GM19438 (cell line): ENCODE measurements around the gene KMT5C.

ENCODE experiments used
- ATAC-seq: cut with Tn5 transposase; IDR thresholded peaks from one replicate; pipeline ENCODE4 v1.9.1; 2021; ENCODE audit warnings: low read depth; ENCODE audit not compliant: unreplicated experiment

The KMT5C gene

DNA sequence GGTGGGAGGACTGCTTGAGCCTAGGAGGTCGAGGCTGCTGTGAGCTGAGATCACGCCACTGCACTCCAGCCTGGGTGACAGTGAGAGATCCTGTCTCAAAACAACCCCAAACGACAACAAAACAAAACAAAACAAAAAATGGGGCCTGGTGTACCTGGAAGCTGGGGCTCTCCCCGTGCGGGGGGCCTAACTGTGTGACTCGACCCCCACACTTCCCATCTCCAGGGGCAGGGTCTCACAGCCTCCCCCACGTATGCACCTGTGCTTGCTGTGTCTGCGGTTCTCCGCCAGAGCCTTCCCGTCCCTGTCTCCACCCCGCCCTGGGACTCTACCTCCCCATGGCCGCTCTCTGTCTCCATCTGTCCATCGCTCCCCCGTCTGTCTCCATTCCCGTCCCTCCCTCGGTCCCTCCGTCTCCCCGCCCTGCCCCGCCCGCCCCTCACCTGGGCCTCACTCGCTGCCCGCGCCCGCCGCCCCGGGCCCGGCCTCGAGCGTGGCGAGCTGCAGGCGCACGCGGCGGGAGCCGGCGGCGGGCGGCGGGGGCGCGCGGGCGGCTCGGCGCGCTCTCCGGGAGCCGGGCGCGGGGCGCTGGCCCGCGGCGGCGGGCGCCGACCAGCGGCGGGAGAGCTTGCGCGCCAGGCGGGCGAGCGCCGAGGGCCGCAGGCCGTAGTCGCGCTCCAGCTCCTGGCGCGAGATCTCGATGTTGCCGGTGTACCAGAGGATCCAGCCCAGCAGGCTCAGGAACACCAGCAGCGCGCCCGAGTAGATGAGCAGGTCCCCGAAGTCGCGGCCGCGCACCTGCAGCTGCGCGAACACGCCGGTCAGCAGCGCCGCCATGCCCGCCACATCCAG, 43.8 kb downstream of the KMT5C start:
- ATAC-seq, result no peak

DNA sequence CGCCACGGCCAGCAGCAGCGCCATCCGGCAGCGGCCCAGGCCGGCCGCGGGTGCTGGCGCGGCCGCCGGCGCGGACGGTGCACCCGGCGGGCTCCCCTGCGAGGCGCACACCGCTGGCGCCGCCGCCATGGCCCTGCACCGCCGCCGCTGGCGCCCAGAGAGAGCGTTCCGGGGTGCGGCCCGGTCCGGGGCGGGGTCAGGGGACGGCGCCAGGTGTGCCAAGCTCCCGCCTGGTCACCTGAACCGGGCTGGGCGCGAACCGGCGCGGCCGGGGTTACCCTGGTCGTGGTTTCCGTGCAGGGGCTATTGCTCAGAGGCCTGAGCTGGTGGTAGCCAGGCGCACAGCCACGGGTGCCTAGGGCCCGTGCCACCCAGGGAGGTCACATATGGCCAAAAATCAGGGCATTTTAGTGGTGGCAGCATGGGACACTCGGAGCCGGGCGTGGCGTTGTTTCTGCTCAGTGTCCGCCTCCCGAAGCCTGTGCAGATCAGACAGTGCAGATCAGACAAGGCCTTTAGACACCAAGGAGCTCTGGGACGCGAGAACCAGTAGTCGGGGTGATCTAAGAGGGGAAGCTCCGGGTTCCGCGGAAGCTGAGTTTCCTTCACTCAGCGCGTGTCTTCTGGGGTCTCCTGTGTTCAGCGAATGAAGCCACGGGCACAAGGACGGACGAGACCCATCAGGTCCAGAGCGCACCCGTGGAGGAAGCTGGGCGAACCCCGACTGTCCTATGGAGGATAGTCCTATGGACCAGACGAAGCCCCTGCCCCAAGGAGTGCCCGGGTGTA, 44.6 kb downstream of the KMT5C start, which contains the start of gene TMEM238:
TSS of gene TMEM238 (minus strand) at position 162 of the 789 bp plus-strand sequence. CDS start at position 129, 33 bp downstream.
- ATAC-seq, result no peak

DNA sequence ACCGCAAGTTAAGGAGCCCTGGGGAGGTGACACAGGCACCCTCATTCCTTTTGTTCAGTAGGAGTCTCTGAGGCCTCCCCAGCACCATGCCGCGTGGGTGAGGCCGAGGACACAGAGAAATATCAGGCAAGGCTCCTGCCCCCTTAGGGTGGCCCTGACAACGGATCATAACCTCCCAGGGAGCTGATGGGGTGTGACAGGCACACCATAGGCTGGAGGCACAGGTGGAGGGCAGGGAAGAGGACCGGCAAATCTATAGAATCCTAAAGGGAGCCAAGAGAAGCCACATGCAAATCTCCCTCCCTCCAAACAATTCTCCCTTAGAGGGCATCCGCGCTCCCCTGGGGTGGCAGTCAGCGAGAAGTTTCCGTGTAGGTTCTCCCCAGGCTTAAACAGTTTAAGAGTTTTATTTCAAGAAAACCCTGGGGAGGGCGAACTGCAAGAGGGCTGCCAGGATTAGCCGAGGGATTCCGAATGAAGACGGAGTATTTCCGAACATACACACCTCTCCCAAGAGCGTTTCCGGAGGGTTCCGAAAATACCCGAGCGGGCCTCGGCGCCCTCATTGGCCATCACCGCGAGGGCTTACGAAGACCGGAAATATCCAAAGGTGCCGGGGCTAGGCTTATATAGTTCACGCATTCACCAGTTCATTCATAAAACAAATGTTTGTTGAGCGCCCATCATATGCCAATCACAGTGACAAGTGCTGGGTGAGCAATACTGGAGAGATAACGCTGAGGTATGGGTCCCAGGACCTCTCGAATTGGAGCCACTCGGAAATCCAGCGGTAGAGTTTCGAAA, 45.4 kb downstream of the KMT5C start:
- ATAC-seq, result peak; percentile 54

DNA sequence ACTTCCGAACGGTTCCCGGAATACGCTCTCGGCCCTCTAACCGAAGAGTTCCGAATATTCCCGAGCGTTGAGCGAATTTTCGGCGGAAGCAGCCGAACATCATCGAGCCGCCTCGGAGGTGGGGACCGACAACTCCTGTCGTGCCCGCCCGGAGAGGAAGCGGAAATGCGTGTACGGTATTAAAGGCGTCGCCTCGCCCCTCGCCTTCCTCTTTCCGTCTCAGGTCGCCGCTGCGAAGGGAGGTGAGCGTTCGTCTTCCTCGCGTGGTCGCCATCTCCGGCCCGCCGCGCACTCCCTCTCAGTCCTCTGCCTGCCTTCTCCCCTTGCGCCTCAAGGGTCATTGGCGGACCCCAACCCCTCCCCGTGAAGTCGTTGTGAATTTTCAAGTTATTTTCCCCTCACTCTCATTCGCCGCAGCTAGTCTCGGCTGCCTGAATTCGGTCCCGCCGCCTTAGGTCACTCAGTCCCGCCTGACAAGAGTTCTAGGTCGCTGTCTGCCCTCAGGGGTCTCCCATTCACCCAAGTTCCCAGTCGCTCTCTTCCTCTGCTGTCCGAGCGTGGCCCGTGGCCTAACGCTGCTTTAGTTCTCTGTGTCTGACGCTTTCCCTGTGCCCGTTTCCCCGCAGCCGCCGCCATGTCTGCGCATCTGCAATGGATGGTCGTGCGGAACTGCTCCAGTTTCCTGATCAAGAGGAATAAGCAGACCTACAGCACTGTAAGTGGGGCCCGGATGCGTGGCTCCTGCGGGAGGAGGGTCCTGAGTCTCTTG, 46.2 kb downstream of the KMT5C start, which contains the start of gene RPL28:
TSS of gene RPL28 (plus strand) at position 209 of the 769 bp plus-strand sequence. CDS start at position 635, 426 bp downstream.
- ATAC-seq, result peak; percentile 72

DNA sequence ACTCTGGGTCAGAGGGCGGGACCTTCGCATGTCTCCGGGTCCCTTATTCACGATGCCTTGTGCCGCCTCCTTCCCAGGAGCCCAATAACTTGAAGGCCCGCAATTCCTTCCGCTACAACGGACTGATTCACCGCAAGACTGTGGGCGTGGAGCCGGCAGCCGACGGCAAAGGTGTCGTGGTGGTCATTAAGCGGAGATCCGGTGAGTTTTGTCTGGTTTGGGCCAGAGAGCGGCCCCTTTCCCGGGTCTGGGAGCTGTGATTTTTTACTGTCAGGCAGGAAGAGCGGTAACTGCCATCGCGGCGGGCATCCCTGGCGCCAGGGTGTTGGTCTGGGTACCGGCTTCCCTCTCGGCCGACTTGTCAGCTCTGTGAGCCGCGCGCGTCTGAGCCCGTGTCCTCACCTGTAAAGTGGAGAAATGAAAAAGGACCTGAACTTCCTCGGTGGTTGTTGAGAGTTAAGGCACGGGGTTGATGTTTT, 46.9 kb downstream of the KMT5C start:
- no peak for ATAC-seq

DNA sequence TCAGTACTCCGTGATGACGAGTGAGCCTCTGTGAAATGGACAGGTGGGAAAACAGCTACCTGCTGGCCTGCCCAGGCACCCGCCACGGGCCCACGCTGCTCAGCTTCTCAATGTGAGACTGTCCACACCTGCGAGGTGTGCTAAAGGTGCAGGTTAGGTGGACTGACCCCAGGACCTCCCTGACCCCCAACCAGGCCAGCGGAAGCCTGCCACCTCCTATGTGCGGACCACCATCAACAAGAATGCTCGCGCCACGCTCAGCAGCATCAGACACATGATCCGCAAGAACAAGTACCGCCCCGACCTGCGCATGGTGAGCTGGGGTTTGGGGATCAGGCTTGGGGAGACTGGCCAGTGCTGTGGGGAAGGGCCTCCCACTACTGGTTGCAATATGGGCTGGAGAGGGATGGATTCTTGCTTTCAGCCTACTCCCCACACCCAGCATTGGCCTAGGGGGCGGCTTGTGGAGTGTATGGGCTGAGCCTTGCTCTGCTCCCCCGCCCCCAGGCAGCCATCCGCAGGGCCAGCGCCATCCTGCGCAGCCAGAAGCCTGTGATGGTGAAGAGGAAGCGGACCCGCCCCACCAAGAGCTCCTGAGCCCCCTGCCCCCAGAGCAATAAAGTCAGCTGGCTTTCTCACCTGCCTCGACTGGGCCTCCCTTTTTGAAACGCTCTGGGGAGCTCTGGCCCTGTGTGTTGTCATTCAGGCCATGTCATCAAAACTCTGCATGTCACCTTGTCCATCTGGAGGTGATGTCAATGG, 48.2 kb downstream of the KMT5C start:
- no peak for ATAC-seq

DNA sequence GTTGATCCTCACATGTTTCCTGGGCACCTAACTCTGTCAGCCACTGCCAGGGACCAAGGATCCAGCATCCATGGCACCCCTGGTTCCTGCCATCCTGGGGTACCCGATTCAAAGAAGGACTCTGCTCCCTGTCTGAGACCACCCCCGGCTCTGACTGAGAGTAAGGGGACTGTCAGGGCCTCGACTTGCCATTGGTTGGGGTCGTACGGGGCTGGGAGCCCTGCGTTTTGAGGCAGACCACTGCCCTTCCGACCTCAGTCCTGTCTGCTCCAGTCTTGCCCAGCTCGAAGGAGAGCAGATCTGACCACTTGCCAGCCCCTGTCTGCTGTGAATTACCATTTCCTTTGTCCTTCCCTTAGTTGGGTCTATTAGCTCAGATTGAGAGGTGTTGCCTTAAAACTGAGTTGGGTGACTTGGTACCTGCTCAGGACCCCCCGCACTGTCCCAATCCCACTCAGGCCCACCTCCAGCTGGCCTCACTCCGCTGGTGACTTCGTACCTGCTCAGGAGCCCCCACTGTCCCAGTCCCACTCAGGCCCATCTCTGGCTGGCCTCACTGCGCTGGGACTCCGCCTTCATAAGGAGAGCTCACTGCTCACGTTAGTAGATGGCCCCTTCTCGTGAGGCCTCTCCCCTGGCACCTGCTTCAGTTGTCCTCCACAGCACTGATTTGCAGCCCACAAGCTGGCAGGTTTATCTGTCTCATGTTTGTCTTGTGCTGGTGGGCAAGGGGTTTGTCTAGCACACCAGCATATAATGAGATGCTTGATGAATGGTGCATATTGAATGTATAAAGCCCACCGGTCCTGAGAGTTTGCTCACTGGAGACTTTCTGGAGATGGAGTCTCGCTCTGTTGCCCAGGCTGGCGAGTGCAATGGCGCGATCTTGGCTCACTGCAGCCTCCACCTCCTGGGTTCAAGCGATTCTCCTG, 50.0 kb downstream of the KMT5C start:
- no peak for ATAC-seq

DNA sequence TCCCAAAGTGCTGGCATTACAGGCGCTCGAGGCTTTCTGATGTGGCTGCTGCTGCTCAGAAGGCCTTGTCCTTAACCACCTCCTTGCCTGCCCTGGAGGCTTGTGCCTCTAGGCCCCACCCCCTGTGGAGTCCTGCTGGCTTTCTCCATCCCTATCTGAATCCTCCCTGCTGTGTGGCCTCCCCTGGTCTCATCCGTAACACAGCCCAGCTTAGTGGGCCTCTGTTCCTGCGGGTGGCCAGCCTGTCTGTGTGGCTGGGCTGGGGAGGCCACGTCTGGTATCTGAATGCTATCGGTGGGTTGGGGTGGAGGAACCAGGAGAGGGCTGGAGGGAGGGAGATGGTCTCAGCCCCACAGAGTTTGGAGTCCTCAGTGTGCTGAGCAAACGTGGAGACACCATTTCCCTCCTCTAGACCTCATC, 50.8 kb downstream of the KMT5C start:
- ATAC-seq, result no peak

DNA sequence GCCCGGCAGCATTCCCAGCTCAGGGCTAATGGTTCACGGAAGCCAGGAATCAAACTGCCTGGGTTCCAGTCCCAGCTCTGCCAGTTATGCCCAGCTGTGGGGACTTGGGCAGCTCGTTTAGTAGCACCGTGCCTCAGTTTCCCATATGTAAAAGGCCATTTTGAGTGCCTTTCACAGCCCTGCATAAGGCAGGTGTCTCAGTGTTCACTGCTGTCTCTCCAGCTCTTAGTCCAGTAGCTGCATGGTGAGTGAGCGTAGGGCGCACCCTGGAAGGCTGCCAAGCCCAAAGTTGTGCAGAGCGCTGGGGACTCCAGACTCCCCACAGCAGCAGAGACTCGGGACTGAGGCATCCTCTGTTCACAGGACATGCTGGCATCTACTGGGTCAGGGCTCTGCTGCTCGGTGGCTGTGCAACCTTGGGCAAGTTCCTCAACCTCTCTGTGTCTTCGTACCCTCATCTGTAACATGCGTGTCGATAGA, 51.6 kb downstream of the KMT5C start:
- no peak for ATAC-seq

DNA sequence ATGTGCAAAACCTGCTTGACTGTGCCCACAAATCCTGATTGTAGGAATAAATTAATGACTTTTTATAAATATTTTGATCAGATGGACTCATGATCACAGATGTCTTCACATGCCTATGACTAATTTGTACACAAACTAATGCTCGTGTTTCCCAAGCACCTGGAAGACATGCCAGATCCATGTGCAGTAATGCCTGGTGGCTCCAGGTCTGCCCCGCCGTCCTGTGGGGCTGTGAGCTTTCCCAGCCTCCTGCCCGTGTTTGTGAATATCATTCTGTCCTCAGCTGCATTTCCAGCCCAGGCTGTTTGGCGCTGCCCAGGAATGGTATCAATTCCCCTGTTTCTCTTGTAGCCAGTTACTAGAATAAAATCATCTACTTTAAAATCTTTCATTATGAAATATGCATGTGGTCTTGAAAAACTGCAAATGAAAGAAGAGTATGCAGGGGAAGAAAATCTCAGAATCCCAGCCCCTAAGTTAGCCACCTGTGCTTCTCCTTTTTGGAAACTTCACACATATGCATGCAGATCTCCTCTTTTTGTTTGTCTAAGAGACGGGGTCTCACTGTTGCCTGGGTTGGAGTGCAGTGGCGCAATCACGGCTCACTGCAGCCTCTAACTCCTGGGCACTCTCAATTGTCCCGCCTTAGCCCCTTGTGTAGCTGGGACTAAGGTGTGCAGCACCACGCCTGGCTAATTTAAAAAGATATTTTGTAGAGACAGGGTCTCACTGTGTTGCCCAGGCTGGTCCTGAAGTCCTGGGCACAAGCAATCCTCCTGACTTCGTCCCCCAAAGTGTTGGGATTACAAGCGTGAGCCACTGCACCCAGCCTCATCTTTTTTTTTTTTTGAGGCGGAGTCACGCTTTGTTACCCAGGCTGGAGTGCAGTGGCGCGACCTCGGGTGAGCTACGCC, 52.3 kb downstream of the KMT5C start:
- ATAC-seq, result no peak

DNA sequence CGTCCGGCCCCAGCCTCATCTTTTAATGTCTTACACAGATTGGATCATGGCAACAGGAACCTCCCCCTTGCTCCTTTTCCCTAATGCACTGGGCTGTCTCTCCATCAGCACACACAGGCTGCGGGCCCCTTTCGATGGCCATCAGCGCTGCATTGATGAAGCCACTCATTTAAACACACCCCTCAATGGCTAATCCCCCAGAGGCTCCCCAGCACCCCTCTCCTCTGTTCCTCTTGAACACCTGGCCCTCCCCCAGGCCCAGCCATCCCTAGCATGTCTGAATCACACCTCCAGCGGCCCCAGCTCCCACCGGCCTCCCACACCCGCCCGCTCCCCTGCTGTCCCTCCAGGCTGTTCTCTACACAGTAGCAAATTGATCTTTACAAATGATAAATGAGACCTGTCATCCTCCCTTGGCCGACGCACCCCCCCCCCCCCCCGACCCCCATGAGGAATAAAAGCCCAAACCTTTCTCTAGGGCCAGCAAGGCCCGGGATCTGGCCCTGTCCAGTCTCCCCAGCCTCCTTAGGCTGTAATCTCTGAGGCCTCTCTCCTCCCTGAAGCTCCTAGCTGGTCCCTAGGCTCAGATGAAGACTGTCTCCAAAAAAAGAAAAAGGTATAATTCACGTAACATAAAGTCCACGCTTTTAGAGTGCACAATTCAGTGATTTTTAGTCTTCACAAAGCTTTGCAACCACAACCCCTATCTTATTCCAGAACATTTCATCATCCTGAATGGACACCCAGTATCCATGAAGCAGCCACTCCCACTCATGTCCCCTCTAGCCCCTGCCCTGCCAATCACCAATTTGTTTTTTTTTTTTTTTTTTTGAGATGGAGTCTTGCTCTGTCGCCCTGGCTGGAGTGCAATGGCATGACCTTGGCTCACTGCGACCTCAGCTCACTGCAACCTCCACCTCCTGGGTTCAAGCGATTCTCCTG, 53.4 kb downstream of the KMT5C start:
- ATAC-seq, result no peak
